HFFc6 (cell line): ENCODE data around the gene ZDHHC19. TPM values are rescaled to one million over a fixed set of nuclear protein-coding genes. Genes with fewer than 3 reads are reported as not detected.
"Not testable (repeated sequence)": the region's sequence is repeated elsewhere in the genome, so short reads cannot be mapped to it uniquely, and the experiment has no call there.

Experiments used
- DNase-seq: peaks from one replicate; pipeline ENCODE4 v3.0.0-alpha.2; 2018
- H3K27ac Mint-ChIP-seq: 2 replicates; pipeline ENCODE4 v1.8.0; 2020; ENCODE audit warnings: mild to moderate bottlenecking, mixed read lengths
- H3K27me3 Mint-ChIP-seq: 2 replicates; pipeline ENCODE4 v1.8.0; 2021; ENCODE audit warnings: mild to moderate bottlenecking, moderate library complexity, mixed read lengths; ENCODE audit not compliant: insufficient read depth
- H3K36me3 Mint-ChIP-seq: 2 replicates; pipeline ENCODE4 v1.8.0; 2021; ENCODE audit warnings: low read depth, mixed read lengths
- H3K4me1 Mint-ChIP-seq: 2 replicates; pipeline ENCODE4 v1.8.0; 2020; ENCODE audit warnings: low read depth, mixed read lengths
- H3K4me3 Mint-ChIP-seq: 2 replicates; pipeline ENCODE4 v1.8.0; 2020; ENCODE audit warnings: mild to moderate bottlenecking, moderate library complexity, mixed read lengths
- H3K9me3 Mint-ChIP-seq: 2 replicates; pipeline ENCODE4 v1.8.0; 2020; ENCODE audit warnings: mild to moderate bottlenecking, mixed read lengths
- total RNA-seq, 6 experiments: library from RNA; stranded (reverse); fragmentation: NEBNext Ultra II Directional; extraction: Animal tissue kit (Norgen Biotek cat#: 25700); gene quantifications; 2 replicates in 1 of 6; 3 replicates in 5 of 6; pipeline ENCODE4 v1.2.3, GENCODE V29; 2021
- TF ChIP-seq, protein P1 (sequence below): fragments of 200-600 bp; sonication (generic); IDR thresholded peaks from 2 replicates; pipeline ENCODE4 v1.5.0; 2021; ENCODE audit warnings: antibody characterized with exemption, mild to moderate bottlenecking

The ZDHHC19 gene
- total RNA-seq, 6 experiments from 2014 or later: not detected

DNA sequence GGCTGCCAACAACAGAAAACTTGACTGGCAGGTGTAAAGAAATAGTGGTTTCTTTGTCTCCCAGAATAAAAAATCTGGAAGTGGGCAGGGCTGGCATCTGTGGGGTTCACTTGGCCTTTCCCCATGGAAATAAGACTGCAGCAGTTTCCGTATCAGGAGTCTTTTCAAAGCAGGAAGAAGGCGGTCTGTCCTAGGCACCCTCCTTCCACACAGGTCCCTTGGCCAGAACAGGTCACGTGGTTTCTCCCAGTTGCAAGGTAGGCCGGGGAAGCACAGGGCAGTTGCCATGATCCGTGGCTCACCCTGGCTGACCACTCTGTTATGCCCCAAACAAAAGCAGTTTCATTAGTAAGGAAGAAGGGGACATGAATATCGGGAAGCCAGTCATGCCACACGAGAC, 45.4 kb downstream of the ZDHHC19 start:
- H3K4me1 Mint-ChIP-seq: peaks cover 1% of the 10 kb centered on the region
- no peaks in the 10 kb centered on the region for H3K36me3 Mint-ChIP-seq
- DNase-seq: no peak
- no peak overlapping the region for H3K4me3 Mint-ChIP-seq
- no peak overlapping the region for H3K27ac Mint-ChIP-seq
- H3K27me3 Mint-ChIP-seq: peaks cover 8% of the 10 kb centered on the region
- no peaks in the 10 kb centered on the region for H3K9me3 Mint-ChIP-seq
- TF ChIP-seq, protein P1, sequence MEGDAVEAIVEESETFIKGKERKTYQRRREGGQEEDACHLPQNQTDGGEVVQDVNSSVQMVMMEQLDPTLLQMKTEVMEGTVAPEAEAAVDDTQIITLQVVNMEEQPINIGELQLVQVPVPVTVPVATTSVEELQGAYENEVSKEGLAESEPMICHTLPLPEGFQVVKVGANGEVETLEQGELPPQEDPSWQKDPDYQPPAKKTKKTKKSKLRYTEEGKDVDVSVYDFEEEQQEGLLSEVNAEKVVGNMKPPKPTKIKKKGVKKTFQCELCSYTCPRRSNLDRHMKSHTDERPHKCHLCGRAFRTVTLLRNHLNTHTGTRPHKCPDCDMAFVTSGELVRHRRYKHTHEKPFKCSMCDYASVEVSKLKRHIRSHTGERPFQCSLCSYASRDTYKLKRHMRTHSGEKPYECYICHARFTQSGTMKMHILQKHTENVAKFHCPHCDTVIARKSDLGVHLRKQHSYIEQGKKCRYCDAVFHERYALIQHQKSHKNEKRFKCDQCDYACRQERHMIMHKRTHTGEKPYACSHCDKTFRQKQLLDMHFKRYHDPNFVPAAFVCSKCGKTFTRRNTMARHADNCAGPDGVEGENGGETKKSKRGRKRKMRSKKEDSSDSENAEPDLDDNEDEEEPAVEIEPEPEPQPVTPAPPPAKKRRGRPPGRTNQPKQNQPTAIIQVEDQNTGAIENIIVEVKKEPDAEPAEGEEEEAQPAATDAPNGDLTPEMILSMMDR: no peak

DNA sequence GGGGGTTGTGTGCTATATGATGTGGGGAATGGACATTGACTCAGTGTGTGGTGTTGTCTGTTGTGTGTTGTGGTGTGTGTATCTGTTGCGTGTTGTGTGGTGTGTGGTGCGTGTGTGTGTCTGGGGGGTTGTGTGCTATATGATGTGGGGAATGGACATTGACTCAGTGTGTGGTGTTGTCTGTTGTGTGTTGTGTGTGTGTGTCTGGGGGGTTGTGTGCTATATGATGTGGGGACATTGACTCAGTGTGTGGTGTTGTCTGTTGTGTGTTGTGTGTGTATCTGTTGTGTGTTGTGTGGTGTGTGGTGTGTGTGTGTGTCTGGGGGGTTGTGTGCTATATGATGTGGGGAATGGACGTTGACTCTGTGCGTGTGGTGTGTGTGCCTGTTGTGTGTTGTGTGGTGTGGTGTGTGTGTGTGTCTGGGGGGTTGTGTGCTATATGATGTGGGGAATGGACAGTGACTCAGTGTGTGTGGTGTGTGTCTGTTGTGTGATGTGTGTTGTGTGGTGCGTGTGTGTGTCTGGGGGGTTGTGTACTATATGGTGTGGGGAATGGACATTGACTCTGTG, 46.1 kb downstream of the ZDHHC19 start:
- not testable (repeated sequence) for H3K4me1 Mint-ChIP-seq, H3K36me3 Mint-ChIP-seq, H3K4me3 Mint-ChIP-seq

DNA sequence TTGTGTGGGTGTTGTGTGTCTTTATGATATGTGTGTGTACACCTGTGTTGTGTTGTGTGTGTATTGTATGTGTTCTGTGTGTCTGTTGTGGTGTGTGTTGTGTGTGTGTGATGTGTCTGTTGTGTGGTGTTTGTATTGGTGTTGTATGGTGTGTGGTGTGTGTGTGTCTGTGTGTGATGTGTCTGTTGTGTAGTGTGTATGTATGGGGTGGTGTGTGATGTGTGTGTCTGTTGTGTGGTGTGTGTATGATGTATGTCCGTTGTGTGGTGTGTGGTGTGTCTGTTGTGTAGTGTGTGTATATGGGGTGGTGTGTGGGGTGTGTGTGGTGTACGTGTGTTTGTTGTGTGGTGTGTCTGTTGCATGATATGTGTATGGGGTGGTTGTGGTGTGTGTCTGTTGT, 46.6 kb downstream of the ZDHHC19 start:
- Mint-ChIP-seq H3K27me3 (peaks cover 5% of the 10 kb centered on the region), H3K4me1 (peaks cover 12% of the 10 kb centered on the region), H3K9me3 (no peaks in the 10 kb centered on the region), H3K4me3 (no peak overlapping the region), H3K27ac (no peak overlapping the region), H3K36me3 (no peaks in the 10 kb centered on the region)
- TF ChIP-seq, protein P1: no peak
- no peak for DNase-seq

More for the DNA sequence above, 46.1 kb downstream of the ZDHHC19 start:
- DNase-seq, H3K27me3 Mint-ChIP-seq, H3K27ac Mint-ChIP-seq, H3K9me3 Mint-ChIP-seq: not testable (repeated sequence)

DNA sequence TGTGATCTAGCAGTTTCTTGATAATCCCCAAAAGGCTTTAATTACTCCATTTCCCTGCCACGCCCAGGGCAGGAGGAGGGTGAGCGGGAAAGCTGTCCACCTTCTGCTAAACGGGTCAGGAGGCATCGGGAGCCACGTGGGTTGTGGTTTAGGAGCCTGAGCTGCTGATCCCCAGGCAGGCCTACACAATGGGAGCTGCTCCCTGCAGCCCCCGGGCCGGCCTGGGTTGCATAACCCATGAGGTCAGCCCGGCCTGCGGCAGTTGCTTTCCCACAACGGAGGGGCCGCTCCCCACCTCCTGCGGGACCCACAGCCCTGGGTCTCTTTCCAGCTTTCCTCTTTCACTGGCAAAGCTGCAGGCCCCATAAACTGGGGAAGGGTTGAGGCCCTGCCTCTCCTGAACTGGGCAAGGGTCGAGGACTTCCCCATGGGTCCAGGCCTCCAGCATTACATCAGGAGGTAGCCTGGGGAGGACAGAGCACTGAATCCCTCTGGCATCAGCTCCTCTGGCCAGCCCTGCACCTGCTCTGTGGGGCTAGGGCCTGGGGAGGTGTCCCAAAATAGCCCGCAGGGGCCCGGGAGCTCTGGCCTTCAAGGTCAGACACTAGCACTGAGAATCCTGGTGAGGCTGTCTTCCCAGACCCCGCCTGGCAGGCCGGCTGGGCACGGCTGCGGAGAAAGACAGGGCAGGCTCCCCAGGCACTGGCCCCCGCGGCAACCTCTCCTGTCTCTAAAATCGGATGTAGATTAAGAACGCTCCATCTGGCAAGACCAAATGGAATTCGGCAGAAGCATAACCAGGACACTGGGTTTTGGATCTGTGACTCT, 47.3 kb downstream of the ZDHHC19 start:
- TF ChIP-seq, protein P1: no peak
- Mint-ChIP-seq H3K27ac (no peak overlapping the region), H3K9me3 (no peaks in the 10 kb centered on the region), H3K4me3 (no peak overlapping the region), H3K27me3 (peaks cover 5% of the 10 kb centered on the region), H3K36me3 (no peaks in the 10 kb centered on the region), H3K4me1 (peaks cover 12% of the 10 kb centered on the region)
- DNase-seq: no peak

DNA sequence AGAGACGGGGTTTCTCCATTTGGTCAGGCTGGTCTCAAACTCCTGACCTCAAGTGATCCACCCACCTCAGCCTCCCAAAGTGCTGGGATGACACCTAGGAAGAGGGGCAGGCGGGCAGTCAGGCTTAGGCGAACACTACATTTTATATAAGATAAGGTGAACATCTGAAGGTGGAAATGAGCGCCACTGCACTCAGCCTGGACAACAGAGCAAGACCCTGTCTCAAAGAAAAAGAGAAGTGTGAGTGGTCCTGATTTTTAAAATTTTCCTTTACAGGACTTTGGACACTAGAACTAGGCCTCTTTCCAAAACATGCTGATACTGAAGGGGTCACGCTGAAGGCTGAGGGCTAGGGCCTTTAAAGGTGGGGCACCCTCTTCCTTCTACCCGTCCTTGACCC, 48.0 kb downstream of the ZDHHC19 start:
- Mint-ChIP-seq H3K36me3 (no peaks in the 10 kb centered on the region), H3K27ac (no peak overlapping the region), H3K4me1 (peaks cover 12% of the 10 kb centered on the region), H3K9me3 (no peaks in the 10 kb centered on the region), H3K27me3 (peaks cover 5% of the 10 kb centered on the region), H3K4me3 (no peak overlapping the region)
- no peak for DNase-seq
- TF ChIP-seq, protein P1: no peak

DNA sequence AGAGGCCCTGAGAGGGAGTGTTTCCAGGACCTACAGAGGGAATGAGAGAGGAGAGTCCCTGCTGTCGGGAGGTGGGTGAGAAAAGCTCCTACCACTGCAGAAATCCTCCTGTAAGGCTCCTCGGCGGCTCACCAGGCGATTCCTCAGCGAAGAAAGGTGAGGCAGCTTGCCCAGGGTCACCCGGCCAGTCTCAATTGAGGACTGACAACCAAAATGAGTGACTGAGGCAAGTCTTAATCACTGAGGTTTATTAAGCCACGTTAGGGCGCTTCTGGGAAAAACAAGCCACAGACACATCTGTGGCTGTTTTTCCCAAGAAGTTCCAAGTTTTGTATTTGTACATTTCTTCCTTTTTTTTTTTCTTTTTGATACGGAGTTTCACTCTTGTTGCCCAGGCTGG, 48.5 kb downstream of the ZDHHC19 start:
- no peak overlapping the region for H3K4me3 Mint-ChIP-seq
- DNase-seq: no peak
- H3K27me3 Mint-ChIP-seq: peaks cover 5% of the 10 kb centered on the region
- H3K9me3 Mint-ChIP-seq: no peaks in the 10 kb centered on the region
- H3K27ac Mint-ChIP-seq: no peak overlapping the region
- H3K36me3 Mint-ChIP-seq: no peaks in the 10 kb centered on the region
- peaks cover 12% of the 10 kb centered on the region for H3K4me1 Mint-ChIP-seq
- TF ChIP-seq, protein P1: no peak
